GM12878 (cell line): ENCODE results near the gene CDH15. TPM values are rescaled to one million over a fixed set of nuclear protein-coding genes. Genes with fewer than 3 reads are reported as not detected.

Experiments
- ATAC-seq: fragments of 200-7000 bp; cut with Tn5 transposase; 3 replicates; pipeline ENCODE4 v1.9.1; 2020; ENCODE audit warnings: mild to moderate bottlenecking, moderate library complexity
- BruUV-seq: library from RNA; stranded (reverse); fragments of 400-500 nt; replicated peaks from 2 replicates; lab custom pipeline; 2021; lab: Mats Ljungman, UMichigan
- CTCF ChIA-PET: fragments of 300-600 bp; sonication (Branson Sonifier 250); formaldehyde crosslinking; extraction: SDS; loops from one replicate; lab custom pipeline; 2021; ENCODE audit warnings: inconsistent platforms; lab: Yijun Ruan, JAX
- POLR2A ChIA-PET: fragments of 350-600 bp; formaldehyde crosslinking; extraction: SDS; loops from one replicate; lab custom pipeline; 2021; ENCODE audit warnings: inconsistent platforms; lab: Charles Lee
- RAD21 ChIA-PET: fragments of 300-600 bp; sonication (Branson Sonifier 250); formaldehyde crosslinking; loops from one replicate; lab custom pipeline; 2023; ENCODE audit warnings: antibody characterized with exemption; ENCODE audit not compliant: unreplicated experiment; lab: Charles Lee
- SMC1A ChIA-PET: fragments of 300-600 bp; sonication (Branson Sonifier 250); formaldehyde crosslinking; loops from one replicate; lab custom pipeline; 2023; ENCODE audit not compliant: unreplicated experiment, uncharacterized antibody; lab: Charles Lee
- DNase-seq: peaks from one replicate; pipeline ENCODE4 v3.0.0-alpha.2; 2011; ENCODE audit warnings: low read depth, low spot score
- FAIRE-seq: peaks from 3 replicates; lab custom pipeline; 2011; peaks lifted over from hg19 to GRCh38; lab: Jason Lieb, UNC
- H2AFZ ChIP-seq: 2 replicates; pipeline ENCODE4 v1.6.0; 2011; ENCODE audit warnings: low read depth, low read length, control low read depth; ENCODE audit not compliant: control insufficient read depth
- H3K27ac ChIP-seq: 2 replicates; pipeline ENCODE4 v1.5.1; 2011; ENCODE audit warnings: control low read depth; ENCODE audit not compliant: control insufficient read depth, insufficient read depth
- H3K27me3 ChIP-seq, 2 experiments: replicated peaks in 1 of 2; 2 replicates each; pipeline versions ENCODE4 v1.6.0 to v1.6.1; 2011; ENCODE audit warnings: low read length in 1 of 2; ENCODE audit not compliant: control insufficient read depth in 2 of 2, insufficient read depth in 2 of 2
- H3K36me3 ChIP-seq, 2 experiments: 2 replicates each; pipeline ENCODE4 v1.5.1; 2011; ENCODE audit warnings: low read length in 1 of 2; ENCODE audit not compliant: control insufficient read depth in 2 of 2, insufficient read depth in 2 of 2
- H3K4me1 ChIP-seq: 2 replicates; pipeline ENCODE4 v1.6.1; 2011; ENCODE audit warnings: mild to moderate bottlenecking, low read length, moderate library complexity, mixed read lengths; ENCODE audit not compliant: control insufficient read depth, insufficient read depth
- H3K4me2 ChIP-seq: 2 replicates; pipeline ENCODE4 v1.6.0; 2011; ENCODE audit warnings: control low read depth; ENCODE audit not compliant: control insufficient read depth, insufficient read depth
- H3K4me3 ChIP-seq: fragments of 200-600 bp; sonication (generic); 2 replicates; pipeline ENCODE4 v1.5.1; 2016
- H3K79me2 ChIP-seq: 2 replicates; pipeline ENCODE4 v1.6.0; 2011; ENCODE audit warnings: low read length; ENCODE audit not compliant: control insufficient read depth, insufficient read depth
- H3K9ac ChIP-seq: 2 replicates; pipeline ENCODE4 v1.8.0; 2011; ENCODE audit warnings: low read length, control low read depth, mixed read lengths; ENCODE audit not compliant: control insufficient read depth, insufficient read depth
- H3K9me3 ChIP-seq: replicated peaks from 3 replicates; pipeline ENCODE4 v1.5.1; 2011; ENCODE audit warnings: mild to moderate bottlenecking, low read length; ENCODE audit not compliant: control insufficient read depth, insufficient read depth
- H4K20me1 ChIP-seq: 2 replicates; pipeline ENCODE4 v1.6.0; 2011; ENCODE audit not compliant: control insufficient read depth, insufficient read depth
- CBX5 ChIP-seq: sonication (generic); IDR thresholded peaks from 2 replicates; pipeline ENCODE4 v1.6.1; 2016; ENCODE audit warnings: low read depth, moderate library complexity, mild to moderate bottlenecking, inconsistent platforms
- CREM ChIP-seq: IDR thresholded peaks from 2 replicates; pipeline ENCODE4 v1.6.1; 2014; ENCODE audit warnings: antibody characterized with exemption, low read depth
- EGR1 ChIP-seq, 2 experiments: IDR thresholded peaks; 1 replicate in 1 of 2; 2 replicates in 1 of 2; pipeline ENCODE4 v1.6.1; 2011 to 2012; ENCODE audit warnings: low read depth in 2 of 2, low read length in 2 of 2, borderline replicate concordance in 1 of 2, mild to moderate bottlenecking in 1 of 2, moderate library complexity in 1 of 2
- EP300 ChIP-seq, 2 experiments: fragments of 150-350 bp in 1 of 2; IDR thresholded peaks; 2 replicates each; pipeline ENCODE4 v1.6.1; 2011 to 2012; ENCODE audit warnings: low read depth in 2 of 2, low read length in 2 of 2, borderline replicate concordance in 1 of 2, improper control_type of control experiment in 1 of 2, inconsistent platforms in 1 of 2; ENCODE audit not compliant: control insufficient read depth in 1 of 2
- IKZF2 ChIP-seq, 2 experiments: fragments of 450-650 bp; IDR thresholded peaks; 2 replicates each; pipeline ENCODE4 v1.6.1; 2017; ENCODE audit warnings: mild to moderate bottlenecking in 2 of 2, moderate library complexity in 2 of 2
- JUNB ChIP-seq: IDR thresholded peaks from 2 replicates; pipeline ENCODE4 v1.6.1; 2016; ENCODE audit warnings: antibody characterized with exemption, mild to moderate bottlenecking
- MLLT1 ChIP-seq: fragments of 450-650 bp; IDR thresholded peaks from 2 replicates; pipeline ENCODE4 v1.6.1; 2016; ENCODE audit warnings: mild to moderate bottlenecking
- MXI1 ChIP-seq: fragments of 150-350 bp; IDR thresholded peaks from 2 replicates; pipeline ENCODE4 v1.6.1; 2011; ENCODE audit warnings: low read depth, mild to moderate bottlenecking, inconsistent platforms, low read length, improper control_type of control experiment
- NFXL1 ChIP-seq: fragments of 450-650 bp; IDR thresholded peaks from 2 replicates; pipeline ENCODE4 v1.6.1; 2017; ENCODE audit warnings: antibody characterized with exemption, mild to moderate bottlenecking, borderline replicate concordance
- RAD21 ChIP-seq: IDR thresholded peaks from 2 replicates; pipeline ENCODE4 v1.6.1; 2011; ENCODE audit warnings: mild to moderate bottlenecking, low read depth, low read length, moderate library complexity; ENCODE audit not compliant: insufficient read depth
- RB1 ChIP-seq: fragments of 450-650 bp; formaldehyde crosslinking; IDR thresholded peaks from 2 replicates; pipeline ENCODE4 v1.6.1; 2017; ENCODE audit warnings: mild to moderate bottlenecking, borderline replicate concordance
- SREBF1 ChIP-seq: IDR thresholded peaks from 2 replicates; pipeline ENCODE4 v1.6.1; 2012; ENCODE audit warnings: mild to moderate bottlenecking, low read length
- TBL1XR1 ChIP-seq: IDR thresholded peaks from 2 replicates; pipeline ENCODE4 v1.6.1; 2012; ENCODE audit warnings: low read depth, low read length, improper control_type of control experiment
- TCF7 ChIP-seq: IDR thresholded peaks from 2 replicates; pipeline ENCODE4 v1.6.1; 2014; ENCODE audit warnings: antibody characterized with exemption, borderline replicate concordance
- USF2 ChIP-seq: IDR thresholded peaks from 2 replicates; pipeline ENCODE4 v1.6.1; 2011; ENCODE audit warnings: low read depth, low read length, improper control_type of control experiment, borderline replicate concordance
- ZSCAN29 ChIP-seq: fragments of 450-650 bp; IDR thresholded peaks from 2 replicates; pipeline ENCODE4 v1.6.1; 2017; ENCODE audit warnings: mild to moderate bottlenecking, moderate library complexity
- WGBS: methylation state at CpG from one replicate; pipeline ENCODE4 v1.1.6; 2016; ENCODE audit warnings: low lambda C conversion rate; ENCODE audit not compliant: insufficient replicate concordance, insufficient coverage; ENCODE audit errors: missing lambda C conversion rate; 5-methylcytosine and 5-hydroxymethylcytosine counted together
- in situ Hi-C: fragments of 300-500 bp; cut with MboI; formaldehyde crosslinking; loops from 9 replicates; pipeline ENCODE4 v1.14.3; 2018; ENCODE audit warnings: mixed read lengths
- intact Hi-C: fragments of 100-400 bp; cut with micrococcal nuclease; formaldehyde crosslinking; loops from one replicate; pipeline ENCODE4 v1.14.2; 2022; ENCODE audit not compliant: unreplicated experiment
- polyA plus RNA-seq, 11 experiments: library from polyadenylated mRNA; depleted of rRNA in 4 of 11; unstranded in 6 of 11; stranded (reverse) in 5 of 11; fragments of >200 nt; fragmentation: Nextera tagmentation in 4 of 11; fragmentation: Illumina TruSeq in 1 of 11; extraction: Ambion mirVana in 4 of 11; extraction: Trizol in 1 of 11; gene quantifications; 1 replicate in 1 of 11; 2 replicates in 10 of 11; pipeline versions ENCODE4 v1.2.1 to v1.2.3, GENCODE V29; 2011 to 2016; ENCODE audit warnings: inconsistent platforms in 2 of 11, missing spikeins in 2 of 11, low read depth in 1 of 11
- total RNA-seq, 4 experiments: library from RNA; depleted of rRNA in 3 of 4; stranded (reverse); fragments of >200 nt in 3 of 4; fragmentation: Illumina TruSeq in 1 of 4; extraction: Trizol in 1 of 4; gene quantifications; 2 replicates each; pipeline versions ENCODE4 v1.2.1 to v1.2.3, GENCODE V29; 2013 to 2021

Gene CDH15
- total and polyA plus RNA-seq, 10 of the 15 experiments (the other 5 are each of a cell fraction or from before 2014, with no cell fraction given) = 0.02 to 0.06 TPM; not detected in 8

- TF ChIP-seq MLLT1 (no peak), TBL1XR1 (no peak), EP300 (IDR thresholded peaks at IDR 0.05; ENCODE audit: borderline replicate concordance in 1 of 2, control insufficient read depth in 1 of 2, low read depth in 2 of 2, low read length in 2 of 2) (no peak), NFXL1 (no peak), EGR1 (IDR thresholded peaks at IDR 0.05; ENCODE audit: borderline replicate concordance in 1 of 2, low read depth in 2 of 2, low read length in 2 of 2) (no peak), ZSCAN29 (no peak)
- TF ChIP-seq, all 136 proteins: peak for 0
Measured at GRCh38 chr16:89207993-89208392, 36.4 kb downstream of the CDH15 start (continued).

GRCh38 chr16:89209522-89210044 lies 38.0 kb downstream of the CDH15 start:
- 65% methylated on average over 15 of the region's 15 CpGs for WGBS
- H3K36me3 ChIP-seq = no peaks in the 10 kb centered on the region
- H2AFZ ChIP-seq = no peak overlapping the region
- no peak overlapping the region for H3K9ac ChIP-seq
- intact Hi-C loops = loop anchor here (10.0 kb wide), 1 partner anchor 465 kb away; no protein-coding TSS in a partner anchor
- ATAC-seq = no peak
- H3K27ac ChIP-seq = no peak overlapping the region
- DNase-seq = no peak
- ChIA-PET RAD21 (no interaction called here), CTCF (no interaction called here), SMC1A (no interaction called here), POLR2A (no interaction called here)
- H3K79me2 ChIP-seq = no peaks in the 10 kb centered on the region
- peaks cover 0 to 2% of the 10 kb centered on the region in 2 experiments; a peak in 1 of 4 replicates for H3K27me3 ChIP-seq
- TF ChIP-seq RB1 (no peak), TBL1XR1 (no peak), TCF7 (no peak), CBX5 (no peak), IKZF2 (IDR thresholded peaks at IDR 0.05) (no peak), USF2 (no peak), RAD21 (no peak), SREBF1 (no peak), MXI1 (no peak), JUNB (no peak), CREM (no peak)
- H3K4me1 ChIP-seq = no peaks in the 10 kb centered on the region
- H4K20me1 ChIP-seq = no peaks in the 10 kb centered on the region
- FAIRE-seq = no peak
- no TSS peak for BruUV-seq
- H3K4me3 ChIP-seq = no peak overlapping the region
- H3K9me3 ChIP-seq = no peaks in the 10 kb centered on the region
- no peak overlapping the region for H3K4me2 ChIP-seq
- in situ Hi-C loops = loop anchor here (5.0 kb wide), 1 partner anchor 462 kb away; no protein-coding TSS in a partner anchor
